GM10248 (cell line): ENCODE measurements around the gene SLC40A1.

Experiments
- CTCF ChIA-PET: fragments of 300-600 bp; sonication (Branson Sonifier 250); formaldehyde crosslinking; extraction: SDS; loops from one replicate; lab custom pipeline; 2021; ENCODE audit warnings: antibody characterized with exemption; lab: Yijun Ruan, JAX
- POLR2A ChIA-PET: fragments of 350-650 bp; sonication (Branson Sonifier 250); formaldehyde crosslinking; extraction: SDS; loops from one replicate; lab custom pipeline; 2020; ENCODE audit warnings: antibody characterized with exemption; lab: Yijun Ruan, JAX
- DNase-seq: peaks from one replicate; pipeline ENCODE4 v3.0.0; 2012; ENCODE audit errors: extremely low spot score
- TF ChIP-seq, protein P1 (sequence below): IDR thresholded peaks from 2 replicates; pipeline ENCODE4 v1.5.1; 2012; ENCODE audit warnings: mild to moderate bottlenecking, low read depth; ENCODE audit errors: extremely low read depth, missing control alignments, control extremely low read depth

SLC40A1 gene

DNA sequence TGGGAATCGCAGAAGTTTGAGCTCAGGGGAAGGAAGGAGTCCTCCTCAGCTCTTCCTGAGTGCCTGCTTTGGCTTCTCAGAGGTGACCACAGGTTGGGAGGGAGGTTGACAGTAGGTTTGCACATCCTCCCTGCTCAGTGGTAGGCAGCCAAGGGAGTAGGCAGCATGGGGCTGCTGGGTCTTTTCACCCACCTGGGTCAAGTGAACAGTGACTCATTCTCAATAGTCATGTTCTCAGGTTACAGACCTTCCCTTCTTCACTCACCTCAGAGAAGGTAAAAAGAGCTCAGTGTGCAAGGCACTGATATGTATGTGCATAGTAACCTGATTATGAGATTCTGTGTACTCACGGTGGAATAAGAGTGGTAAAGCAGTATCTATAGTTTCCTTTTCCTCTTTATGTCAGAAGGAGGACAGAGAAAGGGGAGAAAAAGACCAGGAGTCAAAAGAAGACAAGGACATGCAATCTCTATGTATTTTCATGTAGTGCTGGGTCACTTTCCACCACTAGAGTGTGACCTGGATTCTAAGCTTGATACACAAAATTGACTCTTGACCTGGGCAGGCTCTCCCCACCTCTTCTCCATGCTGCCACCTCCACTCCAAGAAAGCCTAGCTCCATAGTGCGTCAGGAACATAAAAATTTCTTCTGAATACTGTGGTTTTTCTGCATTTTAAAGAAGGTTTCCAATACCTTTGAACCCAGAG, 44.2 kb upstream of the SLC40A1 start:
- ChIA-PET CTCF (interaction anchor here (1.1 to 1.3 kb wide), 3 partner anchors 9 to 18 kb away, joined by 3 to 4 read pairs (median 4); no protein-coding TSS in a partner anchor), POLR2A (no interaction called here)
- no peak for DNase-seq
- TF ChIP-seq, protein P1, sequence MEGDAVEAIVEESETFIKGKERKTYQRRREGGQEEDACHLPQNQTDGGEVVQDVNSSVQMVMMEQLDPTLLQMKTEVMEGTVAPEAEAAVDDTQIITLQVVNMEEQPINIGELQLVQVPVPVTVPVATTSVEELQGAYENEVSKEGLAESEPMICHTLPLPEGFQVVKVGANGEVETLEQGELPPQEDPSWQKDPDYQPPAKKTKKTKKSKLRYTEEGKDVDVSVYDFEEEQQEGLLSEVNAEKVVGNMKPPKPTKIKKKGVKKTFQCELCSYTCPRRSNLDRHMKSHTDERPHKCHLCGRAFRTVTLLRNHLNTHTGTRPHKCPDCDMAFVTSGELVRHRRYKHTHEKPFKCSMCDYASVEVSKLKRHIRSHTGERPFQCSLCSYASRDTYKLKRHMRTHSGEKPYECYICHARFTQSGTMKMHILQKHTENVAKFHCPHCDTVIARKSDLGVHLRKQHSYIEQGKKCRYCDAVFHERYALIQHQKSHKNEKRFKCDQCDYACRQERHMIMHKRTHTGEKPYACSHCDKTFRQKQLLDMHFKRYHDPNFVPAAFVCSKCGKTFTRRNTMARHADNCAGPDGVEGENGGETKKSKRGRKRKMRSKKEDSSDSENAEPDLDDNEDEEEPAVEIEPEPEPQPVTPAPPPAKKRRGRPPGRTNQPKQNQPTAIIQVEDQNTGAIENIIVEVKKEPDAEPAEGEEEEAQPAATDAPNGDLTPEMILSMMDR = no peak

DNA sequence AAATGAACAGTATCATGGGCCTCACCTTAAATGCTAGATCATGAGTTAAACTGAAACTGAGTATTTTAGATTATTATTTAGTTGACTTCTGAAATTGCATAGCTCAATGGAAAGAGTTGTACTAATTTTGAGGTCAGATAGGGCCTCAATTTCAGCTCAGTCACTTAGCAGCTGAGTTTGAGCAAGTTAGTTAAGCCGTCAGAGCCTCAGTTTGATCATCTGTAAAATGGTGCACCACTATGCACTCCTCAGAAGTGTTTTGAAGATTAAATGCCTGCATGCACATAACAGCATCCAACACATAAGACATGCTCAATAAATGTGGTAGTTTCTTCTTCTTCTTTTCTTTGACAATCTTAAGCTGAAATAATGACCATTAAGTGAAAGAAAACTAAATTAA, 42.5 kb upstream of the SLC40A1 start:
- ChIA-PET POLR2A (no interaction called here), CTCF (interaction anchor here (1.2 kb wide), 1 partner anchor 12 kb away, joined by 3 read pairs; no protein-coding TSS in a partner anchor)
- TF ChIP-seq, protein P1 = no peak
- DNase-seq = no peak

DNA sequence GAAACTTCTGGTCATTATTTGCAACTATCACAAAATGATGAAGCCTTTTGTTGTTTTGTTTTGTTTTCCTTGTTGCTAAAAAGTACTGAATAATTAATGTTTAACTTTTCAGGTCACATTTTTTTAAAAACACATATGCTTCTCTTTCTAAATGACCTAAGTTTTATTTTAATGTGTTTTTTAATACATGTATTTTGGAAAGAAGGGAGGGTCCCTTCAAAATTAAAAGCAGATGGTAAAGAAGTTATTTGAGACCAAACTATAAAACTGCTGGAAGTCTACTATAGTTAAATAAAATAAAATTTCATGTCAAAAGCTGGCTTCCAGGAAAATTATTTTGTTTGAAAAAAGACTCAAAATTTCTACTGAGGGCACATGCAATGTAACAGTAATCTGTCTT, 41.2 kb upstream of the SLC40A1 start:
- ChIA-PET CTCF (interaction anchor here (0.9 kb wide), 1 partner anchor 11 kb away, joined by 3 read pairs; no protein-coding TSS in a partner anchor), POLR2A (no interaction called here)
- TF ChIP-seq, protein P1 = no peak
- no peak for DNase-seq

DNA sequence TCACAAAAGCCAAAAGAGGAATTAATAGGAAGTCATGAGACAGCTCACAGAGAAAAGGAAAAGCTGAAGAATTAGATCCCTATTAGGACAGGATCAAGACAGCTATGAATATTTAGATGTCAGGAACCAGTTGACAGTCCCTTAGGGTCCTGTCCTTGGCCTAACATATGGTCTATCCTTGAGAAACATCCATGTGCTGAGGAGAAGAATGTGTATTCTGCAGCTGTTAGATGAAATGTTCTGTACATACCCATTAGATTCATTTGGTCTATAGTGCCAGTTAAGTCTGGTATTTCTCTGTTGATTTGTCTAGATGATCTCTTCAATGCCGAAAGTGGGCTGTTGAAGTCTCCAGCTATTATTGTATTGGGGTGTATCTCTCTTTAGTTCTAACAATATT, 37.6 kb upstream of the SLC40A1 start:
- DNase-seq = no peak
- CTCF ChIA-PET = interaction anchor here (0.8 to 1.1 kb wide), 3 partner anchors 10 to 18 kb away, joined by 3 to 4 read pairs (median 4); no protein-coding TSS in a partner anchor
- POLR2A ChIA-PET = no interaction called here
- TF ChIP-seq, protein P1 = no peak

DNA sequence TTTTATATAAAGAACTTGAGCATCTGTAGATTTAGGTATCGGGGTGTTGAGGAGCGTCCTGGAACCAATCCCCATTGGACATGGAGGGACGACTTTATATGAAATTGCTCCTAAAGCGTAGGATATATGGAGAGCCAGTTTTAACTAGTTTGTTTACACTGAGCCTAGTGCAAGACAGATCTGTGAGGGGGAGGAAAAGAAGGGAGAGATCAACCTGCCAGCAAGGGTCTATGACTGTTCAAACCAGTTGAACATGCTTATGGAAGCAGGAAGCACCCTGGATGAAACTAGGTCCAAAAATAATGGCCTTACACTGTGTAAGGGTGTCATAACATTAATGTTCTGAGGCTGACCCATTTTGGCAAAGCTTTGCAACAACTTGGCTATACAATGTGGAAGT, 34.0 kb upstream of the SLC40A1 start:
- ChIA-PET POLR2A (no interaction called here), CTCF (interaction anchor here (1.8 kb wide), 1 partner anchor 15 kb away, joined by 6 read pairs; no protein-coding TSS in a partner anchor)
- DNase-seq = no peak
- TF ChIP-seq, protein P1 = no peak

DNA sequence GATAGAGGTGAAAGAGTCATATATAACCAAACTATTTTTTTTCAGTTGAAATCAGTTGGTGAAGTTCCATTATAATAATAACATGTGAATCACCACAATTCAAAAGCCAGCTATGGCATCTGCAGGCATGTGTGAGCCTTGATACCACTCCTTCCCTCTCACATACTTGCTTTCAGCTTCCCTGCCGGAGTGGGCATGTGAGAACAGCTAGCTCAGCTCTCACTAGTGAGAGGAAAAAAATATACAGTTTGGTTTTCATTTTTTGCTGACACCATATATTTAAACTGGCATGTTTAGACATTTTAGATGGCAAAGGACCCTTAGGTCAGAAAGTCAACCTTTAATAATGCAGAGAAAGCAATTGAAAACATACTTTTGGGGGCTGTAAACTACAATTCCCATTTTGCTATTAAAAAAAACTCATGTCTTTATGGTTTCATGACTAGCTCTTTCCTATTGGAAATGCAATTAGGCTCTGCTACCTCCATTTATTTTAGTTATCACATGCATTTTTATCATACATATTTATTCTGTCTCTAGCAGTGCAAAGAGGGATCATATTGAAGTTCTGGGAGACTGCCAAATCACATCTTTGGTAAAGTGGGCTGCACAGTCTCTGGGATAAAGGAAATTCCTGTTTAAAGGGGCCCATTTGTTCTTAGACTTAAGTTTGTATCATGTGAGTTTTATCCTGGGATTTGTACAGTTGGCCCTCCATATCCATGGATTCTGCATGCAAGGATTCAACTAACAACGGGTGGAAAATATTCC, 33.2 kb upstream of the SLC40A1 start:
- ChIA-PET POLR2A (no interaction called here), CTCF (interaction anchor here (1.5 kb wide), 1 partner anchor 13 kb away, joined by 4 read pairs; no protein-coding TSS in a partner anchor)
- no peak for DNase-seq
- TF ChIP-seq, protein P1 = no peak
